ENCODE data around the gene TNFRSF13B.

DNA sequence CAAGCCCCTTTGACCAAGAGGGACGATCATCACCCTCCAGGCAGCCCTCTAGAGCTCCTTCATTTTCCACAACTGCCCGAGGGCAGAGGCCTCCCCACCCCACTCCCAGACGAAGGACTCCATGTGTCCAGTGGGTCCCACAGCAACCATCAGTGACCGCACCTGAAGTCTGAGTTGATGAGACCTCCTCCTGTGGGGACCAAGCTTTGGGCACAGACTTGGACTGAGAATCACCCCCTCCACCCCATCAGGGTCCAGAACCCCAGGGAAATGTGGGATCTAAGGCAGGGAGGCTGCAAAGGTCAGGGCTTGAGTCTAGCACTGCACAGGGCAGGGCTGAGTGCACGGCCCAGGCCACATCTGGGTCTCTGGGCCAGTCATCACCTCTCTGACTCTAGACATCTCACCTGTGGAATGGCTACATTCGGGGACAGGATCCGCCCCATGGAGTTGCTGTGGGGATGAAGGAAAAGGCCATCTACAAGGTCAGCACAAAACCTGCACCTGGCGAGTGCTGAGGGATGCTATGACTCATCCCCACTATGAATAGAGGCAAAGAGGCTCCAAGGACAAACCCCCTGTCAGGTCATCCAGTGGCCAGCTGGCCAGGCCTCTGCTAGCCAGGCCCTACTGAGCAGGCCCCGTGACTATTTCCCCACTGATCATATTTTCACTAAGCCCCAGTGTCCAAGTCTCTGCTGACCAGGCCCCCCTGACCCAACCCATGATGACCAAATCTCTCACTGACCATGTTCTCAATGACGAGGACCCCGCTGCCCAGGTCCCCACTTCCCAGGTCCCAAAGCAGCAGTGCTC lies 38.4 kb downstream of the TNFRSF13B start:
- TF ChIP-seq, protein P1, sequence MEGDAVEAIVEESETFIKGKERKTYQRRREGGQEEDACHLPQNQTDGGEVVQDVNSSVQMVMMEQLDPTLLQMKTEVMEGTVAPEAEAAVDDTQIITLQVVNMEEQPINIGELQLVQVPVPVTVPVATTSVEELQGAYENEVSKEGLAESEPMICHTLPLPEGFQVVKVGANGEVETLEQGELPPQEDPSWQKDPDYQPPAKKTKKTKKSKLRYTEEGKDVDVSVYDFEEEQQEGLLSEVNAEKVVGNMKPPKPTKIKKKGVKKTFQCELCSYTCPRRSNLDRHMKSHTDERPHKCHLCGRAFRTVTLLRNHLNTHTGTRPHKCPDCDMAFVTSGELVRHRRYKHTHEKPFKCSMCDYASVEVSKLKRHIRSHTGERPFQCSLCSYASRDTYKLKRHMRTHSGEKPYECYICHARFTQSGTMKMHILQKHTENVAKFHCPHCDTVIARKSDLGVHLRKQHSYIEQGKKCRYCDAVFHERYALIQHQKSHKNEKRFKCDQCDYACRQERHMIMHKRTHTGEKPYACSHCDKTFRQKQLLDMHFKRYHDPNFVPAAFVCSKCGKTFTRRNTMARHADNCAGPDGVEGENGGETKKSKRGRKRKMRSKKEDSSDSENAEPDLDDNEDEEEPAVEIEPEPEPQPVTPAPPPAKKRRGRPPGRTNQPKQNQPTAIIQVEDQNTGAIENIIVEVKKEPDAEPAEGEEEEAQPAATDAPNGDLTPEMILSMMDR (IDR thresholded peaks at IDR 0.05) = no peak
- no peak for TF ChIP-seq POLR2A (IDR thresholded peaks at IDR 0.05)
